Skeletal muscle satellite cell (primary cell): ENCODE measurements around the gene PLEKHG1.

Source experiments
- H3K27me3 ChIP-seq: 2 replicates; pipeline ENCODE4 v1.7.0; 2013; ENCODE audit warnings: low read length; ENCODE audit not compliant: control insufficient read depth, insufficient read depth
- H3K36me3 ChIP-seq: 2 replicates; pipeline ENCODE4 v1.7.0; 2013; ENCODE audit warnings: mild to moderate bottlenecking, control low read depth, low read length; ENCODE audit not compliant: insufficient read depth
- H3K4me1 ChIP-seq: 2 replicates; pipeline ENCODE4 v1.7.0; 2013; ENCODE audit warnings: low read length; ENCODE audit not compliant: control insufficient read depth, insufficient read depth
- H3K4me2 ChIP-seq: 2 replicates; pipeline ENCODE4 v1.7.0; 2013; ENCODE audit warnings: mild to moderate bottlenecking, low read length
- H3K4me3 ChIP-seq: 2 replicates; pipeline ENCODE4 v1.7.0; 2013; ENCODE audit warnings: low read length
- H3K9ac ChIP-seq: 2 replicates; pipeline ENCODE4 v1.7.0; 2013; ENCODE audit warnings: mild to moderate bottlenecking, low read depth, low read length, moderate library complexity
- H3K9me3 ChIP-seq: replicated peaks from 2 replicates; pipeline ENCODE4 v1.7.0; 2013; ENCODE audit warnings: mild to moderate bottlenecking, control low read depth, low read length

Gene PLEKHG1

GRCh38 chr6:150592377-150592995 lies 7.2 kb upstream of the PLEKHG1 start:
- Histone ChIP-seq H3K4me1 (no peaks in the 10 kb centered on the region), H3K27me3 (peaks cover 32% of the 10 kb centered on the region), H3K36me3 (no peaks in the 10 kb centered on the region)

GRCh38 chr6:150593119-150593518 lies 6.6 kb upstream of the PLEKHG1 start:
- Histone ChIP-seq H3K9ac (no peak overlapping the region), H3K27me3 (peaks cover 39% of the 10 kb centered on the region), H3K36me3 (no peaks in the 10 kb centered on the region), H3K9me3 (no peaks in the 10 kb centered on the region), H3K4me3 (no peak overlapping the region), H3K4me1 (no peaks in the 10 kb centered on the region), H3K4me2 (no peak overlapping the region)

More at GRCh38 chr6:150592377-150592995, 7.2 kb upstream of the PLEKHG1 start:
- Histone ChIP-seq H3K9ac (no peak overlapping the region), H3K9me3 (no peaks in the 10 kb centered on the region), H3K4me3 (no peak overlapping the region), H3K4me2 (no peak overlapping the region)

DNA sequence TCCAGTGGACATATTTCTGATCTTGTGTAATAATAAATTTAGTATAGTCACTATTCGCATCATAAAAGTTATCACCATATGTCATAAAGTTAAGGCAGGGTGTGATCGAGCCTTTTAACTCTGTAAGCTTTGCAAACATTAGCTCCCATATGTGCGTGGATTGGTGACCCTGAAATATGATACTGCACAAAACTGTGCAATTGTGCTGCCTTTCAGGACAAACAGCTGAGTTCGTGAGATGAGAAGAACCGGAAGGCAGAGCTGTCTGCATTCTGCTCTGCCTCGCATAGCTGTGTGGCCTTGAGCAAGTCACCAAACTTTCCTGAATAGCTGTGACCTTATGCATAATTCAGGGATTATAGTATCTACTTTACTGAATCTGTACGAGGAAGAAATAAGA lies 3.2 kb upstream of the PLEKHG1 start:
- Histone ChIP-seq H3K9me3 (no peaks in the 10 kb centered on the region), H3K4me1 (peaks cover 7% of the 10 kb centered on the region), H3K36me3 (no peaks in the 10 kb centered on the region), H3K4me3 (no peak overlapping the region), H3K4me2 (no peak overlapping the region), H3K27me3 (peaks cover 57% of the 10 kb centered on the region), H3K9ac (no peak overlapping the region)

- H3K4me1 ChIP-seq: peaks cover 7% of the 10 kb centered on the region
- H3K4me3 ChIP-seq: no peak overlapping the region
- no peak overlapping the region for H3K9ac ChIP-seq
- H3K9me3 ChIP-seq: no peaks in the 10 kb centered on the region
- no peaks in the 10 kb centered on the region for H3K36me3 ChIP-seq
- H3K4me2 ChIP-seq: no peak overlapping the region
- peaks cover 59% of the 10 kb centered on the region for H3K27me3 ChIP-seq
Observed at GRCh38 chr6:150598401-150598800, 1.3 kb upstream of the PLEKHG1 start.

- no peak overlapping the region for H3K4me3 ChIP-seq
- H3K9ac ChIP-seq: no peak overlapping the region
- H3K27me3 ChIP-seq: peaks cover 63% of the 10 kb centered on the region
- no peaks in the 10 kb centered on the region for H3K36me3 ChIP-seq
- no peaks in the 10 kb centered on the region for H3K9me3 ChIP-seq
- H3K4me2 ChIP-seq: no peak overlapping the region
- H3K4me1 ChIP-seq: peaks cover 7% of the 10 kb centered on the region
Observed at GRCh38 chr6:150598858-150599198, 857 bp upstream of the PLEKHG1 start.

DNA sequence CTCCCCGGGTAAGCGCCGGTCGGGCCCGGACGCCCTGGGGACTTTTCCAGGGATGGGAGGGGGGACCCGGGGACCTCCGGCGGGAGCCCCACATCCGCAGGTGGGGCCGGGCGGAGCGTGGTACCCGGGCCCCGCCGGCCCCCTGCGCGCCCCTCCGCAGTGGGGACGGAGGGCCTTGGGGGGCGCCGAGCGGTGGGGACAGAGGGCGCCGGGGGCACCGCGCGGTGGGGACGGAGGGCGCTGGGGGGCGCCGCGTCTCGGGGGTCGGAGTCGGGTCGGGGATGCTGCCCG lies 270 bp downstream of the PLEKHG1 start:
- Histone ChIP-seq H3K27me3 (peaks cover 72% of the 10 kb centered on the region), H3K9ac (no peak overlapping the region), H3K4me3 (peak overlapping the region; percentile 69)

GRCh38 chr6:150600301-150601017 lies 774 bp downstream of the PLEKHG1 start:
- Histone ChIP-seq H3K9me3 (no peaks in the 10 kb centered on the region), H3K4me2 (peak overlapping the region; percentile 96), H3K27me3 (peaks cover 77% of the 10 kb centered on the region), H3K4me1 (peaks cover 7% of the 10 kb centered on the region), H3K36me3 (no peaks in the 10 kb centered on the region), H3K9ac (no peak overlapping the region), H3K4me3 (peak overlapping the region; percentile 69)

More for the DNA sequence above, 270 bp downstream of the PLEKHG1 start:
- peaks cover 7% of the 10 kb centered on the region for H3K4me1 ChIP-seq
- H3K4me2 ChIP-seq: peak overlapping the region; percentile 96
- H3K36me3 ChIP-seq: no peaks in the 10 kb centered on the region
- no peaks in the 10 kb centered on the region for H3K9me3 ChIP-seq

DNA sequence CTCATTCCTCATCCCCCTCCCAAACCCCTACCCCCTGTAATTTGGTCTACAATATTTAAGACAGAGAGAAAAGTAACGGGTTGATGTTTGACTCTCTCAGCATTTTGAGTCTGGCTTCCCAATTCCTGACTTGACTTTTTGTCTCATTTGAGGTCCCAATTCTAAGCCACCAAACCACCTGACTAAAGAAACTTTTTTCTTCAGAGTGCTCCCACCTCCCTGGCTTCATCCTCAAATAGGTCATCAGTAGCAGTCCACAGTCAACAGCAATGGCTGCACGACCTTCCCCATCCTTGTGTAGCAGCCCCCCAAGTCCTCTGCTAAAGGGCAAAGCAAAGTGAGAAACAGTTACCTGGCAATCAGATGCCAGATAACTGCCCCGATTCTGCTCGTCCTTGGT lies 1.8 kb downstream of the PLEKHG1 start:
- Histone ChIP-seq H3K4me1 (peaks cover 7% of the 10 kb centered on the region), H3K9me3 (no peaks in the 10 kb centered on the region), H3K4me2 (no peak overlapping the region), H3K4me3 (no peak overlapping the region), H3K36me3 (no peaks in the 10 kb centered on the region), H3K27me3 (peaks cover 80% of the 10 kb centered on the region), H3K9ac (no peak overlapping the region)

- no peaks in the 10 kb centered on the region for H3K36me3 ChIP-seq
- no peaks in the 10 kb centered on the region for H3K9me3 ChIP-seq
- H3K4me3 ChIP-seq: no peak overlapping the region
- no peak overlapping the region for H3K4me2 ChIP-seq
- peaks cover 7% of the 10 kb centered on the region for H3K4me1 ChIP-seq
- H3K9ac ChIP-seq: no peak overlapping the region
- H3K27me3 ChIP-seq: peaks cover 81% of the 10 kb centered on the region
Observed at GRCh38 chr6:150603176-150603575, 3.5 kb downstream of the PLEKHG1 start.

DNA sequence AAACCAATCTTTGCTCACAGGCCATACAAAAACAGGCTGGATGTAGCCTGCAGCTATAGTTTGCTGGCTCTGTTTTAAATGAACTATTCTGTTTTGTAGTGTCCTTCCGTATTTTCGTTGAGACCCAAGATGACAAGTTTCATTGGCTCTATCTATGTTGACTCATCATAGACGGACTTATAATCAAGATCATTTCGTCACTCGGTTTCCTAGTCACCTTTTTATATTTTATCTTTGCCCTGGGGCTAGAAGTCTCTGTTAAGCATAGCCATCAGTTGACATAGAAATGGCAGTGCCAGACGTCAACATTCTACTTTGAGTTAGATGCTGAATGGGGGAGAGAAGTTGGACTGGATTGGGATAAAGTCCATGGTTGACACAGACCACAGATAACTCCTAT lies 4.8 kb downstream of the PLEKHG1 start:
- H3K27me3 ChIP-seq: peaks cover 75% of the 10 kb centered on the region

GRCh38 chr6:150605333-150605732 lies 5.6 kb downstream of the PLEKHG1 start:
- H3K9ac ChIP-seq: no peak overlapping the region
- H3K4me3 ChIP-seq: no peak overlapping the region
- H3K36me3 ChIP-seq: no peaks in the 10 kb centered on the region
- no peak overlapping the region for H3K4me2 ChIP-seq
- H3K9me3 ChIP-seq: no peaks in the 10 kb centered on the region
- H3K27me3 ChIP-seq: peaks cover 75% of the 10 kb centered on the region
- H3K4me1 ChIP-seq: peaks cover 5% of the 10 kb centered on the region

More for the DNA sequence above, 4.8 kb downstream of the PLEKHG1 start:
- Histone ChIP-seq H3K4me1 (peaks cover 7% of the 10 kb centered on the region), H3K9me3 (no peaks in the 10 kb centered on the region), H3K36me3 (no peaks in the 10 kb centered on the region), H3K9ac (no peak overlapping the region), H3K4me3 (no peak overlapping the region), H3K4me2 (no peak overlapping the region)

DNA sequence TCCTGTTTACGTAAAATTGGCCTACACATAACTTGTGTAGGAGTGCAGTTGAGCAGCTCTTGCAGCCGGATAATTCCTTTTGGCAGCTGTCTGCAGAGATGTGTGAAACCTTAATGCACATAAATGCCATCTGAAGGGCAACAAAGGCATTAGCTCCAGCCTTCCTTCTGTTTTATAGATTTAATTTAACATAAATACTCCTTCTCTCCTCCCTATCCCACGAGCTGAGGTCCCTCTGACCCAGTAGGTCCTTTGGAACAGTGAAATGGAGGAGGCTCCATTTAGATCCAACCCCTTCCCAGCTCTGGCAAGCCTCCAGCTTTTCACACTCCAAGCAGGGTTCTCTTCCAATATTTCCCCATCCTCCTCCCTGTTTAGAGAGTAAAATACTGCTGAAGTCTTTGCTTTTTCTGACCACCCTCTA lies 6.5 kb downstream of the PLEKHG1 start:
- Histone ChIP-seq H3K27me3 (peaks cover 67% of the 10 kb centered on the region), H3K9ac (no peak overlapping the region), H3K4me3 (no peak overlapping the region), H3K4me2 (no peak overlapping the region), H3K36me3 (no peaks in the 10 kb centered on the region), H3K9me3 (no peaks in the 10 kb centered on the region), H3K4me1 (no peaks in the 10 kb centered on the region)
